ENCODE data around the gene CCDC50. TPM values are rescaled to one million over a fixed set of nuclear protein-coding genes. Genes with fewer than 3 reads are reported as not detected.

CCDC50 gene
- total and polyA plus RNA-seq, 2 experiments from 2014 or later, result 31.6 to 49.6 TPM

- Histone ChIP-seq H4K20me1 (ENCODE audit: insufficient read depth, poor library complexity, severe bottlenecking) (no peaks in the 10 kb centered on the region), H3K4me2 (no peak overlapping the region), H2AFZ (no peak overlapping the region), H3K4me3 (no peak overlapping the region), H3K9me2 (replicated peaks; ENCODE audit: insufficient read depth) (no peaks in the 10 kb centered on the region), H3K27ac (no peak overlapping the region), H3K4me1 (ENCODE audit: insufficient read depth) (no peaks in the 10 kb centered on the region), H3K27me3 (no peaks in the 10 kb centered on the region), H3K36me3 (replicated peaks; ENCODE audit: insufficient read depth, low read depth) (no peaks in the 10 kb centered on the region), H3K79me2 (no peaks in the 10 kb centered on the region), H3K9me3 (ENCODE audit: low read depth) (no peaks in the 10 kb centered on the region)
- TF ChIP-seq EZH2phosphoT487 (IDR thresholded peaks at IDR 0.05; ENCODE audit: low read depth, severe bottlenecking, unreplicated experiment) (no peak), CTCF (IDR thresholded peaks at IDR 0.05; ENCODE audit: poor library complexity) (no peak), EZH2 (IDR thresholded peaks at IDR 0.05; ENCODE audit: borderline replicate concordance) (no peak)
- DNase-seq (ENCODE audit: low spot score), result no peak
- 86% methylated on average over 5 of the region's 5 CpGs for WGBS (ENCODE audit: low lambda C conversion rate, missing lambda C conversion rate)
Observed at GRCh38 chr3:191432162-191432561, 103.0 kb downstream of the CCDC50 start.

GRCh38 chr3:191434024-191434423 lies 104.8 kb downstream of the CCDC50 start:
- H3K9me3 ChIP-seq (ENCODE audit: low read depth), result no peaks in the 10 kb centered on the region
- no peak overlapping the region for H3K4me2 ChIP-seq
- TF ChIP-seq EZH2 (IDR thresholded peaks at IDR 0.05; ENCODE audit: borderline replicate concordance), result no peak
- no peak for TF ChIP-seq EZH2phosphoT487 (IDR thresholded peaks at IDR 0.05; ENCODE audit: low read depth, severe bottlenecking, unreplicated experiment)
- TF ChIP-seq CTCF (IDR thresholded peaks at IDR 0.05; ENCODE audit: poor library complexity), result no peak
- DNase-seq (ENCODE audit: low spot score), result no peak
- no peak overlapping the region for H3K4me3 ChIP-seq
- no peaks in the 10 kb centered on the region for H3K4me1 ChIP-seq (ENCODE audit: insufficient read depth)
- 50% methylated on average over 1 of the region's 1 CpG for WGBS (ENCODE audit: low lambda C conversion rate, missing lambda C conversion rate)
- H3K36me3 ChIP-seq (replicated peaks; ENCODE audit: insufficient read depth, low read depth), result no peaks in the 10 kb centered on the region
- H3K27me3 ChIP-seq, result no peaks in the 10 kb centered on the region
- H2AFZ ChIP-seq, result no peak overlapping the region
- H3K27ac ChIP-seq, result no peak overlapping the region
- H3K9me2 ChIP-seq (replicated peaks; ENCODE audit: insufficient read depth), result no peaks in the 10 kb centered on the region
- H3K79me2 ChIP-seq, result no peaks in the 10 kb centered on the region
- no peaks in the 10 kb centered on the region for H4K20me1 ChIP-seq (ENCODE audit: insufficient read depth, poor library complexity, severe bottlenecking)

- Histone ChIP-seq H3K27me3 (no peaks in the 10 kb centered on the region), H3K4me2 (no peak overlapping the region), H3K79me2 (no peaks in the 10 kb centered on the region), H3K9me3 (ENCODE audit: low read depth) (no peaks in the 10 kb centered on the region), H2AFZ (no peak overlapping the region), H3K36me3 (replicated peaks; ENCODE audit: insufficient read depth, low read depth) (no peaks in the 10 kb centered on the region), H3K4me1 (ENCODE audit: insufficient read depth) (no peaks in the 10 kb centered on the region), H3K27ac (no peak overlapping the region), H3K9me2 (replicated peaks; ENCODE audit: insufficient read depth) (no peaks in the 10 kb centered on the region), H3K4me3 (no peak overlapping the region), H4K20me1 (ENCODE audit: insufficient read depth, poor library complexity, severe bottlenecking) (no peaks in the 10 kb centered on the region)
- TF ChIP-seq EZH2phosphoT487 (IDR thresholded peaks at IDR 0.05; ENCODE audit: low read depth, severe bottlenecking, unreplicated experiment) (no peak), EZH2 (IDR thresholded peaks at IDR 0.05; ENCODE audit: borderline replicate concordance) (no peak), CTCF (IDR thresholded peaks at IDR 0.05; ENCODE audit: poor library complexity) (no peak)
- no peak for DNase-seq (ENCODE audit: low spot score)
- 93% methylated on average over 2 of the region's 2 CpGs for WGBS (ENCODE audit: low lambda C conversion rate, missing lambda C conversion rate)
Observed at GRCh38 chr3:191435981-191436380, 106.8 kb downstream of the CCDC50 start.

Measured in hepatocyte (in vitro differentiated cells).